ENCODE results near the gene NOTCH3.

The NOTCH3 gene

DNA sequence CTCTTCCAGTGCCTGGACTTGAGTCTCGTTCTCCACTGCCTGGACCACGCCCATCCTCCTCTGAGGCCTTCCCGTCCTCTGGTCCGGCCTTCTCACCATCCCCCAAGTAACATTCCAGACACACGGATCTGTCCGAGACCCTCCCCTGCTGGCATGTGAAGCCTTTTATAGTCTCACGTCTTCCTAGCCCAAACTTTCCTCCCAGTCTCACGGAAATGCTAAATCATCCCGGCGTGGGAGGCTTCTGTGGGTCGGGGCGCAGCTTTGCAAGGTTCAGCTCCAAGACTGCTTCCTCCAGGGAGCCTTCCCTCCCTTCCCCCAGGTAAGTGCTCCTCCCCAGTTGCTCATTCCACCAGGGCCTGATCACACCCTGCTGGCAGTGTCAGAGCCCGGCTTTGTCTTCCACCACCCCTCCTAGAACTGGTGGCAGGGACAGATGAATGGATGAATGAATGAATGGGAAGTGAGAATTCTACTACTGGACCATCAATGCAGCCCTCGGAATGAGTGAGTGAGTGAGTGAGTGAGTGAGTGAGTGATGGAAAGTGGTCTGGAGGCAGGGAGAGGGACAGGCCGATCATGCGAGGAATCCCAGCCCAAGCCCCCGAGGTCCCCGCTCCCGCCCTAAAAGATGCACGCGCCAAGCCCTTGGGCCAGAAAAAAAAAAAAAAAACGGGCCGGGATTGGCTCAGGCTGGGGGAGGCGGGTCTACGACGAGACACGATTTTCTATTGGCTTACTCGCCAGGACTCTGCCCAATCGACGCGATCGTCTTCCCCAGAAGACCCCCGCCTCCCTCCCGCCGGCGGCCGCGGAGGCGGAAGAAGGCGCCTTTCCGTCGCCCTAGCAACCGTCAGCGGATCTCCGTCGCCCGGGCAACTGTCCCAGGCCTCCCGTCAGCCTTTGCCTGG lies 22.2 kb upstream of the NOTCH3 start:
- TF ChIP-seq, protein P1, sequence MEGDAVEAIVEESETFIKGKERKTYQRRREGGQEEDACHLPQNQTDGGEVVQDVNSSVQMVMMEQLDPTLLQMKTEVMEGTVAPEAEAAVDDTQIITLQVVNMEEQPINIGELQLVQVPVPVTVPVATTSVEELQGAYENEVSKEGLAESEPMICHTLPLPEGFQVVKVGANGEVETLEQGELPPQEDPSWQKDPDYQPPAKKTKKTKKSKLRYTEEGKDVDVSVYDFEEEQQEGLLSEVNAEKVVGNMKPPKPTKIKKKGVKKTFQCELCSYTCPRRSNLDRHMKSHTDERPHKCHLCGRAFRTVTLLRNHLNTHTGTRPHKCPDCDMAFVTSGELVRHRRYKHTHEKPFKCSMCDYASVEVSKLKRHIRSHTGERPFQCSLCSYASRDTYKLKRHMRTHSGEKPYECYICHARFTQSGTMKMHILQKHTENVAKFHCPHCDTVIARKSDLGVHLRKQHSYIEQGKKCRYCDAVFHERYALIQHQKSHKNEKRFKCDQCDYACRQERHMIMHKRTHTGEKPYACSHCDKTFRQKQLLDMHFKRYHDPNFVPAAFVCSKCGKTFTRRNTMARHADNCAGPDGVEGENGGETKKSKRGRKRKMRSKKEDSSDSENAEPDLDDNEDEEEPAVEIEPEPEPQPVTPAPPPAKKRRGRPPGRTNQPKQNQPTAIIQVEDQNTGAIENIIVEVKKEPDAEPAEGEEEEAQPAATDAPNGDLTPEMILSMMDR (IDR thresholded peaks at IDR 0.05; ENCODE audit: insufficient read depth, low read depth, low read length, missing control alignments), result peak; percentile 4
- peak; percentile 86 for DNase-seq (ENCODE audit: low read depth)
- peak overlapping the region; percentile 50 for H3K4me3 ChIP-seq (ENCODE audit: low read length)

DNA sequence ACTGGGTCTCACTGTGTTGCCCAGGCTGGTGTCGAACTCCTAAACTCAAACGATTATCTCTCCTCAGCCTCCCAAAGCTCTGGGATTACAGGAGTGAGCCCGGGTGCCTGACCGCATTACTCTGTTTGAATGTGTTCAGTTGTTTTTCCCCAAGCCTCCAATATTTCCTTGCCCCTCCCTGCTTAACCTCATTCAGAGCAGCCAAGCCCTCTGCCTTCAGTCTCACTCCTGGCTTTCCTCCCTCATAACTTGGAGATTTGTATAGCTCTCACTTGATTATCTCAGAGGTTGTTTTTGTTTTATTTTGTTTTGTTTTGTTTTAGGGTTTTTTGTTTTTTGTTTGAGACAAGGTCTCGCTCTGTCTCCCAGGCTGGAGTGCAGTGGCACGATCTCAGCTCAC lies 20.0 kb upstream of the NOTCH3 start:
- H3K4me3 ChIP-seq (ENCODE audit: low read length), result no peak overlapping the region
- DNase-seq (ENCODE audit: low read depth), result no peak
- TF ChIP-seq, protein P1 (IDR thresholded peaks at IDR 0.05; ENCODE audit: insufficient read depth, low read depth, low read length, missing control alignments), result no peak

DNA sequence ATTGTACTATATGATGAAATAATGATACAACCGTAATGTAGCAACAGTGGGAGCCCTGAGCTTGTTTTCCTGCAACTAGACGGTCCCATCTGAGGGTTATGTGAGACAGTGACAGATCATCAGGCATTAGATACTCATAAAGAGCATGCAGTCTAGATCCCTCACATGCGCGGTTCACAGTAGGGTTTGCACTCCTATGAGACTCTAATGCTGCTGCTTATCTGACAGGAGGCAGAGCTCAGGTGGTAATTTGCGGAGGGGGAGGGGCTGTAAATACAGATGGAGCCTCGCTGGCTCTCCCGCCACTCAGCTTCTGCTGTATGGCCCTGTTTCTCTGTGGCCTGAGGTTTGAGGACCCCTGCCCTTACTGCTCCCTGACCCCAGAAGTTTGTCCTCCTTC lies 17.7 kb upstream of the NOTCH3 start:
- no peak overlapping the region for H3K4me3 ChIP-seq (ENCODE audit: low read length)
- no peak for DNase-seq (ENCODE audit: low read depth)
- TF ChIP-seq, protein P1 (IDR thresholded peaks at IDR 0.05; ENCODE audit: insufficient read depth, low read depth, low read length, missing control alignments), result no peak

DNA sequence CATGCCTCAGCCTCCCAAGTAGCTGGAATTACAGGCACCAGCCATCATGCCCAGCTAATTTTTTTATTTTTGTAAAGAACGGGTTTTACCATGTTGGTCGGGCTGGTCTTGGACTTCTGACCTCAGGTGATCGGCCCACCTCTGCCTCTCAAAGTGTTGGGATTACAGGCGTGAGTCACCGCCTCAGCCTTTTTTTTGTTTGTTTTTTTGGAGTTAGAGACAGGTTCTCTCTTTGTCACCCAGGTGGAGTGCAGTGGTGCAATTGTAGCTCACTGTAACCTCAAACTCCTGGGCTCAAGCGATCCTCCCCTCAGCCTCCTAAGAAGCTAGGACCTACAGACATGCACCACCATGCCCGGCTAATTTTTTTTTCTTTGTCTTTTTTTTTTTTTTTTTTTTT lies 15.6 kb upstream of the NOTCH3 start:
- TF ChIP-seq, protein P1 (IDR thresholded peaks at IDR 0.05; ENCODE audit: insufficient read depth, low read depth, low read length, missing control alignments), result no peak
- H3K4me3 ChIP-seq (ENCODE audit: low read length), result no peak overlapping the region
- peak; percentile 71 for DNase-seq (ENCODE audit: low read depth)

DNA sequence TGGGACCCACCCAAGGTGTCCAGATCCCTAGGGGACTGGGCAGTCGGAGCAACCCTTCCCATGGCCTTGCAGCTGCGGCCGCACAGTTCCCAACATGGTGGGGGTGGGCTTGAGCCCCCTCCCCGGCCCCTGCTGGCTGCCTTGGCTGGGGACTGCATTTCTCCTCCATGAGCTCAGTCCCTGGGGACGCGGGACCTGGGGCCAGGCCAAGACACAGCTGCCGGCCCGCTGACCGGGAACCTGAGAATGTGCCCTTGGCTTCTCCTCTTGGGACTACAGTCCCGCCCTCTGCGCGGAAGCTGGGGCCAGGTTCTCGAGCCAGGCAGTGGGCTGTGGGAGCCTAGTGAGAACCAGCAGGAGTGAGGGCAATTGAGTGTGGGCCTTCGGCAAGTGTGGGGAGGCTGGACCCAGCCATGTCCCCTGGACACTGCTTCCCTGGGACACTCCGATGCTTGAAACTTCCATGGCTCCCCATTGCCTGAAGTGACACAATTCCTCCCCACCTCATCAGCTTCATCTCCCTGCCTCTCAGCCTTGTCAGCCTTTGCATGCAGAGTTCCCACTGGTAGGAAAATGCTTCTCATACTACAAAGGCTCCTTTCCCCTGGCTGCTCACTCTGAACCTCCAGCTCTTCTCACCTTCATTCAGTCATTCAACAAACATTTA lies 13.1 kb upstream of the NOTCH3 start:
- DNase-seq (ENCODE audit: low read depth), result no peak
- H3K4me3 ChIP-seq (ENCODE audit: low read length), result no peak overlapping the region
- TF ChIP-seq, protein P1 (IDR thresholded peaks at IDR 0.05; ENCODE audit: insufficient read depth, low read depth, low read length, missing control alignments), result no peak

DNA sequence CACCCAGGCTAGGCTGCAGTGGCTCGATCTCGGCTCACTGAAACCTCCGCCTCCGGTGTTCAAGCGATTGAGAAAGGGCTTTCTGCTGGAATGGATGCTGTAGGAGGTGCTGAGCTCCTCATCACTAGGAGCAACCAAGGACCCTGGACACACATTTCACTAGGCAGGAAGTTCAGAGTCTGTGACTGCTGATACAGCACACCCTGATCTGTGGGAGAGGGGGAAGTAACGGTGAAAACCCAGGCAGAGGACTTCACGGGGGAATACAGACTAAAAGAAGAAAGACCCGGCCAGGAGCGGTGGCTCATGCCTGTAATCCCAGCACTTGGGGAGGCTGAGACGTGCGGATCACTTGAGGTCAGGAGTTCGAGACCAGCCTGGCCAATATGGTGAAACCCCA lies 11.9 kb upstream of the NOTCH3 start:
- H3K4me3 ChIP-seq (ENCODE audit: low read length), result no peak overlapping the region
- DNase-seq (ENCODE audit: low read depth), result no peak
- TF ChIP-seq, protein P1 (IDR thresholded peaks at IDR 0.05; ENCODE audit: insufficient read depth, low read depth, low read length, missing control alignments), result no peak

All from epithelial cell of esophagus (primary cell).